Measurements from ENCODE around the gene KRTAP3-2.

GRCh38 chr17:40993839-40994238 lies 5.9 kb downstream of the KRTAP3-2 start, which contains the start of gene KRTAP3-3:
- TF ChIP-seq CTCF (IDR thresholded peaks at IDR 0.05) (no peak), POLR2A (IDR thresholded peaks at IDR 0.05; ENCODE audit: low read depth) (no peak), EP300 (IDR thresholded peaks at IDR 0.05) (no peak), POLR2AphosphoS5 (IDR thresholded peaks at IDR 0.05) (no peak)

Measured in esophagus muscularis mucosa (tissue), 4 donors.